Neural progenitor cell (in vitro differentiated cells): ENCODE results near the gene ZMIZ1.

Experiments used
- EZH2phosphoT487 ChIP-seq: fragments of 200-600 bp; sonication (generic); IDR thresholded peaks from 2 replicates; pipeline ENCODE4 v1.6.1; 2017; ENCODE audit warnings: antibody characterized with exemption
- TF ChIP-seq, protein P1 (sequence below): fragments of 200-600 bp; sonication (generic); IDR thresholded peaks from 2 replicates; pipeline ENCODE4 v1.5.1; 2017; ENCODE audit warnings: antibody characterized with exemption, mild to moderate bottlenecking

DNA sequence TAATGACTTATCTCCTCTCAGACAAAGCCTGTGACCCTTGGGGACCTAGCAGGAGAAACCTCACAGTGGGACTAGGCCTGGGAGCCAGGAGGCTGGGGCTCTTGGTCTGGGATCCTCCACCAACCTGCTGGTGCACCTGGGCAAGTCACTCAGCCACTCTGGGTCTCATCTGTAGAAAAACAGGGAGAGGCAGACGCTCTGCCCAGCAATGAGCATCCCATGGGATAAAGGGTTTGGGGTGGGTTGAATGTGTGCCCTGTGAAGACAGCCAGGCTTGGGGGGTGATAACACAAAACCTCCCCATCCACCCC lies 81.6 kb downstream of the ZMIZ1 start:
- TF ChIP-seq, protein P1, sequence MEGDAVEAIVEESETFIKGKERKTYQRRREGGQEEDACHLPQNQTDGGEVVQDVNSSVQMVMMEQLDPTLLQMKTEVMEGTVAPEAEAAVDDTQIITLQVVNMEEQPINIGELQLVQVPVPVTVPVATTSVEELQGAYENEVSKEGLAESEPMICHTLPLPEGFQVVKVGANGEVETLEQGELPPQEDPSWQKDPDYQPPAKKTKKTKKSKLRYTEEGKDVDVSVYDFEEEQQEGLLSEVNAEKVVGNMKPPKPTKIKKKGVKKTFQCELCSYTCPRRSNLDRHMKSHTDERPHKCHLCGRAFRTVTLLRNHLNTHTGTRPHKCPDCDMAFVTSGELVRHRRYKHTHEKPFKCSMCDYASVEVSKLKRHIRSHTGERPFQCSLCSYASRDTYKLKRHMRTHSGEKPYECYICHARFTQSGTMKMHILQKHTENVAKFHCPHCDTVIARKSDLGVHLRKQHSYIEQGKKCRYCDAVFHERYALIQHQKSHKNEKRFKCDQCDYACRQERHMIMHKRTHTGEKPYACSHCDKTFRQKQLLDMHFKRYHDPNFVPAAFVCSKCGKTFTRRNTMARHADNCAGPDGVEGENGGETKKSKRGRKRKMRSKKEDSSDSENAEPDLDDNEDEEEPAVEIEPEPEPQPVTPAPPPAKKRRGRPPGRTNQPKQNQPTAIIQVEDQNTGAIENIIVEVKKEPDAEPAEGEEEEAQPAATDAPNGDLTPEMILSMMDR: no peak
- TF ChIP-seq EZH2phosphoT487: no peak
